ENCODE data around the gene SMCP.

DNA sequence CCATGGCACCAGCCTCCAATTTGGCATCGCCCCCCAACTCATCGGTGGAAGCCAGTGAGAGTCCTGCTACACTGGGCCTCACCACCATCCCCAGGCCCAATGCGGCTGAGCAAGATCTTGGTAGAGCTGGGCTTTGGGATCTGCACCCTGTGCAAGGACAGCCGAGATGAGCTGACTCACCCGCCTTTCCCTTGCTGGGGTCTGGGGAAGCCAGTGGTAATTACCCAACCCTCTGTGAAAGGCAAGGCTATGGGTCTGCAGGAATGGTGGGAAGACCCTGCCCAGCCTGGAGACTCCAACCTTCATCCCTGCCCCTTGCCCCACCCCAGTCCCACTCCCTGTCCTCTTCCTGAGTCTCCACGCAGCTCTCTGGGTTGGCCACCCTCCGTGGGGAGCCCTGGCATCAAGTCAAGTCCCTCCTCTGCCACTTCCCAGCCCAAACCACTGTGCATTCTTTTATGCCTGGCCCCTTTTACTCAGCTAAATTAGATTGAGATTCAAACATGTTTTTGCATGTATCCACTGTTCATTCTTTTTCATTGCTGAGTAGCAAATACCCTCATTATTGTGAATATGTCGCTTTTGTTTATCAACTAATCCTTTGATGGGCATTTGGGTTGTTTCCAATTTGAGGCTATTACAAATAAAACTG lies 8.8 kb downstream of the SMCP start:
- TF ChIP-seq, protein P1, sequence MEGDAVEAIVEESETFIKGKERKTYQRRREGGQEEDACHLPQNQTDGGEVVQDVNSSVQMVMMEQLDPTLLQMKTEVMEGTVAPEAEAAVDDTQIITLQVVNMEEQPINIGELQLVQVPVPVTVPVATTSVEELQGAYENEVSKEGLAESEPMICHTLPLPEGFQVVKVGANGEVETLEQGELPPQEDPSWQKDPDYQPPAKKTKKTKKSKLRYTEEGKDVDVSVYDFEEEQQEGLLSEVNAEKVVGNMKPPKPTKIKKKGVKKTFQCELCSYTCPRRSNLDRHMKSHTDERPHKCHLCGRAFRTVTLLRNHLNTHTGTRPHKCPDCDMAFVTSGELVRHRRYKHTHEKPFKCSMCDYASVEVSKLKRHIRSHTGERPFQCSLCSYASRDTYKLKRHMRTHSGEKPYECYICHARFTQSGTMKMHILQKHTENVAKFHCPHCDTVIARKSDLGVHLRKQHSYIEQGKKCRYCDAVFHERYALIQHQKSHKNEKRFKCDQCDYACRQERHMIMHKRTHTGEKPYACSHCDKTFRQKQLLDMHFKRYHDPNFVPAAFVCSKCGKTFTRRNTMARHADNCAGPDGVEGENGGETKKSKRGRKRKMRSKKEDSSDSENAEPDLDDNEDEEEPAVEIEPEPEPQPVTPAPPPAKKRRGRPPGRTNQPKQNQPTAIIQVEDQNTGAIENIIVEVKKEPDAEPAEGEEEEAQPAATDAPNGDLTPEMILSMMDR (IDR thresholded peaks at IDR 0.05) = no peak
- no peak for TF ChIP-seq POLR2AphosphoS5 (IDR thresholded peaks at IDR 0.05)
